ENCODE data around the gene ATP5ME. TPM values are rescaled to one million over a fixed set of nuclear protein-coding genes. Genes with fewer than 3 reads are reported as not detected.

The ATP5ME gene
- total and polyA plus RNA-seq, 2 of the 13 experiments (the other 11 are each of a cell fraction or from before 2014, with no cell fraction given) = 305 to 753 TPM

GRCh38 chr4:687048-687970 lies 13.2 kb upstream of the ATP5ME start (continued):
- TF ChIP-seq RFXAP (CRISPR knock-in tag; IDR thresholded peaks at IDR 0.05; ENCODE audit: borderline replicate concordance) = no peak; the same call in 1 of the 2 replicates
- peak; percentile 79 for TF ChIP-seq ZFP91 (CRISPR knock-in tag; IDR thresholded peaks at IDR 0.05; ENCODE audit: borderline replicate concordance)
- TF ChIP-seq ZFP82 (CRISPR knock-in tag; IDR thresholded peaks at IDR 0.05; ENCODE audit: borderline replicate concordance) = no peak
- TF ChIP-seq ZNF225 (CRISPR knock-in tag; IDR thresholded peaks at IDR 0.05) = 0 out of 2 replicates have a peak, but pooled peaks have one; percentile 18
- peak; percentile 73 for TF ChIP-seq ZFX (CRISPR knock-in tag; IDR thresholded peaks at IDR 0.05; ENCODE audit: low read depth)
- TF ChIP-seq NFE2 (CRISPR knock-in tag; IDR thresholded peaks at IDR 0.05) = no peak
- no peak for TF ChIP-seq ZNF30 (CRISPR knock-in tag; IDR thresholded peaks at IDR 0.05)
- TF ChIP-seq FLYWCH1 (CRISPR knock-in tag; IDR thresholded peaks at IDR 0.05) = no peak
- TF ChIP-seq HNRNPL (IDR thresholded peaks at IDR 0.05; ENCODE audit: low read depth, low read length) = peak; percentile 74; the same call in 1 of the 2 replicates
- no peak for TF ChIP-seq AHR (CRISPR knock-in tag; IDR thresholded peaks at IDR 0.05)
- TF ChIP-seq MEIS2 (CRISPR knock-in tag; IDR thresholded peaks at IDR 0.05) = peak; percentile 18; the same call in 1 of the 2 replicates
- no peak for TF ChIP-seq ASH2L (IDR thresholded peaks at IDR 0.05; ENCODE audit: insufficient read length, low read depth, low read length)
- no peak for TF ChIP-seq ZBTB49 (CRISPR knock-in tag; IDR thresholded peaks at IDR 0.05; ENCODE audit: borderline replicate concordance)
- TF ChIP-seq BATF2 (CRISPR knock-in tag; IDR thresholded peaks at IDR 0.05) = no peak
- TF ChIP-seq ZNF12 (CRISPR knock-in tag; IDR thresholded peaks at IDR 0.05) = no peak
- TF ChIP-seq ZKSCAN5 (CRISPR knock-in tag; IDR thresholded peaks at IDR 0.05) = peak; percentile 44; the same call in 1 of the 2 replicates
- TF ChIP-seq RBAK (CRISPR knock-in tag; IDR thresholded peaks at IDR 0.05) = no peak
- TF ChIP-seq ZBTB38 (CRISPR knock-in tag; IDR thresholded peaks at IDR 0.05) = peak; percentile 17; the same call in 1 of the 2 replicates
- peak; percentile 72 for TF ChIP-seq SALL1 (CRISPR knock-in tag; IDR thresholded peaks at IDR 0.05)
- TF ChIP-seq SMAD9 (CRISPR knock-in tag; IDR thresholded peaks at IDR 0.05) = no peak
- no peak for TF ChIP-seq ZBTB37 (CRISPR knock-in tag; IDR thresholded peaks at IDR 0.05)
- no peak for TF ChIP-seq SYNCRIP (IDR thresholded peaks at IDR 0.05; ENCODE audit: insufficient read depth, low read depth, low read length)

Data from HepG2 (cell line).